Osteocyte (in vitro differentiated cells): ENCODE results near the gene ENG. TPM values are rescaled to one million over a fixed set of nuclear protein-coding genes. Genes with fewer than 3 reads are reported as not detected.

Source experiments
- DNase-seq: peaks from one replicate; pipeline ENCODE4 v3.0.0; 2021; ENCODE audit warnings: mixed read lengths; ENCODE audit not compliant: unreplicated experiment; ENCODE audit errors: extremely low spot score
- H3K27ac Mint-ChIP-seq: one replicate; pipeline ENCODE4 v1.8.0; 2021; ENCODE audit warnings: mild to moderate bottlenecking, mixed read lengths; ENCODE audit not compliant: unreplicated experiment
- H3K27me3 Mint-ChIP-seq: one replicate; pipeline ENCODE4 v1.8.0; 2021; ENCODE audit warnings: mixed read lengths; ENCODE audit not compliant: unreplicated experiment
- H3K36me3 Mint-ChIP-seq: one replicate; pipeline ENCODE4 v1.8.0; 2021; ENCODE audit warnings: mixed read lengths; ENCODE audit not compliant: unreplicated experiment
- H3K4me1 Mint-ChIP-seq: one replicate; pipeline ENCODE4 v1.8.0; 2021; ENCODE audit warnings: mixed read lengths; ENCODE audit not compliant: unreplicated experiment
- H3K4me3 Mint-ChIP-seq: one replicate; pipeline ENCODE4 v1.8.0; 2021; ENCODE audit warnings: mild to moderate bottlenecking, moderate library complexity, mixed read lengths; ENCODE audit not compliant: unreplicated experiment
- H3K9me3 Mint-ChIP-seq: one replicate; pipeline ENCODE4 v1.8.0; 2021; ENCODE audit warnings: mixed read lengths; ENCODE audit not compliant: unreplicated experiment
- CTCF ChIP-seq: fragments of 200-600 bp; sonication (generic); IDR thresholded peaks from 2 replicates; pipeline ENCODE4 v1.5.0; 2021; ENCODE audit warnings: antibody characterized with exemption, mild to moderate bottlenecking, moderate library complexity
- total RNA-seq: library from RNA; stranded (reverse); gene quantifications from 2 replicates; pipeline ENCODE4 v1.2.1, GENCODE V29; 2021

ENG gene
- total RNA-seq, 1 donor from 2014 or later = 143 TPM

DNA sequence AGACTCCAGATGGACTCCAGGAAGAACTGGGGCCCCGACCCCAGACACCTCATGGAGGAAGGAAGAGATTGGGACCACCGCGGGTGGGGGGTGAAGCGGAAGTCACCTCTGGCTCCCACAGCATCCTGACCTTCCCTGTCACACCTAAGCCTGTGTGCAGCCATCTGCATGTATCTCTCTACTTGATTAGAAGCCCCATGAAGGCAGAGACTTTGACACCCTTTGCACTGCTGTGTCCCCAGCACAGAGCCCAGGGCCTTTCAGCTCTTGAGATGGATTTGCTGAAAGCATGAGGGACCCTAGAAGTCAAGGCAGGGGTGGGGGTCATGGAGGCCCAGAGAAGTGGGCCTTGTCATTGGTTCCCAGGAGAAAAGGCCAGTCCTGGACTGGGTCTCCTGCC lies 2.8 kb upstream of the ENG start:
- H3K27me3 Mint-ChIP-seq = no peaks in the 10 kb centered on the region

GRCh38 chr9:127856729-127857116 lies 2.3 kb upstream of the ENG start:
- no peak for TF ChIP-seq CTCF
- Mint-ChIP-seq H3K4me3 (no peak overlapping the region), H3K27me3 (no peaks in the 10 kb centered on the region), H3K36me3 (no peaks in the 10 kb centered on the region), H3K9me3 (no peaks in the 10 kb centered on the region), H3K4me1 (peaks cover 49% of the 10 kb centered on the region), H3K27ac (peak overlapping the region; percentile 34)
- DNase-seq = no peak

More for the DNA sequence above, 2.8 kb upstream of the ENG start:
- H3K4me3 Mint-ChIP-seq = no peak overlapping the region
- no peak for TF ChIP-seq CTCF
- no peaks in the 10 kb centered on the region for H3K9me3 Mint-ChIP-seq
- no peak overlapping the region for H3K27ac Mint-ChIP-seq
- peaks cover 47% of the 10 kb centered on the region for H3K4me1 Mint-ChIP-seq
- H3K36me3 Mint-ChIP-seq = no peaks in the 10 kb centered on the region
- DNase-seq = no peak

DNA sequence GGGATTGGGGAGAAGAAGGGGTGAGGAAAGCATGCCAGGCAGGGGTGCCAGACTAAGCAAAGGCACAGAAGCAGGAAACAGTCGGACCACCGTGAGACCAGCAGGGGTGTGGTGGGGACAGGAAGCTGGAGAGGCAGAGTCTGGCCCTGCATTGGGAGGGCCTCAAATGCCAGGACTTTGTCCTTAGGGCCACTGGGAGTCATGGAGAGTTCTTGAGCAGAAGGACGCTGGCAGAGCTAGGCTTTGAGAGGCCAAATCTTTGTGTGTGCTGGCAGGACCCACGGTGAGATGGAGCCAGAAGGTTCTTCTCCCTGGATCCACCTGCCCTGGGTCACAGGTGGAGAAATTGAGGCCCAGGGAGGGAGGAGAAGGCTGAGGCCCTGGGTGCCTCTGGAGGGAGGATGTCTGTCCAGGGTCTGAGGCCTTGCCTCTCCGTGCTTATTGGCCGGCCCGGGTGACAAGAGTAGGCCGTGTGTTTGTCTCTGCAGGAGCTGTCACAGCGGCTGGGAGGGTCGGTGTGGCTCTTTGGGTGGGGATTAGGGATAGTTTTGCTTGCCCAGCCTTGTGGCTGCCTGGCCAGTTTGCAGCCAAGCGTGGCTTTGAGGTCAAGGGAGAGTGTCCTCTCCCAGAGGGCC lies 1.8 kb upstream of the ENG start:
- TF ChIP-seq CTCF = no peak
- H3K9me3 Mint-ChIP-seq = no peaks in the 10 kb centered on the region
- H3K4me1 Mint-ChIP-seq = peaks cover 49% of the 10 kb centered on the region
- no peaks in the 10 kb centered on the region for H3K36me3 Mint-ChIP-seq
- DNase-seq = no peak
- H3K27ac Mint-ChIP-seq = peak overlapping the region; percentile 76
- no peaks in the 10 kb centered on the region for H3K27me3 Mint-ChIP-seq
- no peak overlapping the region for H3K4me3 Mint-ChIP-seq

DNA sequence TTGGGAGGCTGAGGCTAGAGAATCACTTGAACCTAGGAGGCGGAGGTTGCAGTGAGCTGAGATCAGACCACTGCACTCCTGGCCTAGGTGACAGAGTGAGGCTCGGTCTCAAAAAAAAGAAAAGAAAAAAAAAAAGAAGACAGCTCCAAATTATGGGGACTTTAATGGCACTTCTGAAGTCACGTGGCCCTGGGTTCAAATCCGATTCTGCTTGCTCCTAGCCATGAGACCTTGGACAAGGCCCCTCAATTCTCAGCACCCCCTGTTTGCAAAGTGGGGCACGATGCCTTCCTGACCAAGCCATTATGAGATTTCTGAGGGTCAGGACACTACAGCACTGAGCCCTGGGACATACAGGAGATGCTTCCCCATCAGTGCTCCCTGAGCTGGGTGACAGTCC lies 1.1 kb upstream of the ENG start:
- no peak for DNase-seq
- H3K4me3 Mint-ChIP-seq = no peak overlapping the region
- TF ChIP-seq CTCF = no peak
- no peaks in the 10 kb centered on the region for H3K27me3 Mint-ChIP-seq
- peaks cover 49% of the 10 kb centered on the region for H3K4me1 Mint-ChIP-seq
- no peaks in the 10 kb centered on the region for H3K9me3 Mint-ChIP-seq
- peaks cover 2% of the 10 kb centered on the region for H3K36me3 Mint-ChIP-seq
- peak overlapping the region; percentile 76 for H3K27ac Mint-ChIP-seq

- Mint-ChIP-seq H3K27me3 (no peaks in the 10 kb centered on the region), H3K9me3 (no peaks in the 10 kb centered on the region), H3K4me1 (peaks cover 48% of the 10 kb centered on the region), H3K27ac (peak overlapping the region; percentile 76), H3K36me3 (peaks cover 5% of the 10 kb centered on the region), H3K4me3 (no peak overlapping the region)
- DNase-seq = no peak
- TF ChIP-seq CTCF = no peak
These were observed 502 bp upstream of the ENG start for GRCh38 chr9:127854960-127855359.
